Measurements from ENCODE around the gene FAM199X. TPM values are rescaled to one million over a fixed set of nuclear protein-coding genes. Genes with fewer than 3 reads are reported as not detected.

FAM199X gene
- total and polyA plus RNA-seq, 4 donors: 7.5 to 30.5 (median 11.9) TPM

DNA sequence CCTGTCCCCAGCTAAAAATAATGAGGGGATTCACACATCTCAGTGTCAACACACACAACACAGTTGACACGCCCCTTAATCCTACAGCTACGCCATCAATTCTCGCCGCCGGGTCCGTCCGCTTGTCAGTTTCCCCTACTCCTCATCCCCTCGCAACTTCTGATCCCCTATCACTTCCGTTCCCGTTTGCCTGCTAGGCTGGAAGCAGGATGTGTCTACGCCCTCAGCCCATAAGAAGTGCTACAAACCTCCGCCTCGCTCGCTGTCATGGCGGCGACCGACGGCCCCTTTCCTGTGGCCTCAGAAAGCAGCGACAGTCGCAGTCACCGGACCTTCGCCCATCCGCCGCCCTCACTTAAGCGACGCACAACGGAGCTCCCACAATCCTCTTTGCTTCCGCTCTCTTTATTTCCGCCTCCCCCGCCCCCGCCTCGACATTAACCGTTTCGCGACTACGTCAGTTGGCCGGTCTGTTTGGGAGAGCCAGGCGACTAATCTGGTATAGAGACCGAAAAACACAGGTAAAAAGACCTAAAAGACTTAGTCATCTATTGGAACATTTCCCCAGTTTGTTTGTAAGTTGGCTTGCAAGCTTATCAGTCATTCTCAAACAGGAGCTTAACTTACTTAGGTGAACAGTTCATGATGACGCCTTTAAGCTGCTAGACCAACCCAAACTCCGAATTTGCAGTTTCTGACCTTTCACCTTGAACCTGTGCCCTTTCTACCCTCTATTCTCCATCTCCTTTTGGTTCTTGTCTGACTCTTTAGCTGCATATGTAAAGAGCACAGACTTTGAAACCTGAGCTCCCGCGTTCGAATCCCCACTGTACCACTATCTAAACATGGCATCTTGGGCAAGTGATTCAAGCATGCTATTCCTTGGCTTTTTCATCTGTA, 9.4 kb upstream of the FAM199X start, which contains the start of gene SLC25A53:
Gene SLC25A53 (minus strand): TSS at position 380 of the 900 bp plus-strand sequence. CDS start 51,752 bp downstream, outside the sequence.
- DNase-seq: peak; percentile 85 to 91 (median 87)
- peaks cover 0 to 12% (median 6%) of the 10 kb centered on the region in 3 donors for H3K27me3 ChIP-seq (ENCODE audit: control insufficient read depth in 3 of 3, insufficient read depth in 3 of 3, low read length in 2 of 3)
- H3K27ac ChIP-seq (ENCODE audit: low read depth in 1 of 2, low read length in 1 of 2): peak within 1 kb of the TSS; percentile 86 to 96
- H3K9me3 ChIP-seq (ENCODE audit: control insufficient read depth in 4 of 4, insufficient read depth in 3 of 4, low read length in 3 of 4): no peaks in the 10 kb centered on the region
- TF ChIP-seq, protein P1, sequence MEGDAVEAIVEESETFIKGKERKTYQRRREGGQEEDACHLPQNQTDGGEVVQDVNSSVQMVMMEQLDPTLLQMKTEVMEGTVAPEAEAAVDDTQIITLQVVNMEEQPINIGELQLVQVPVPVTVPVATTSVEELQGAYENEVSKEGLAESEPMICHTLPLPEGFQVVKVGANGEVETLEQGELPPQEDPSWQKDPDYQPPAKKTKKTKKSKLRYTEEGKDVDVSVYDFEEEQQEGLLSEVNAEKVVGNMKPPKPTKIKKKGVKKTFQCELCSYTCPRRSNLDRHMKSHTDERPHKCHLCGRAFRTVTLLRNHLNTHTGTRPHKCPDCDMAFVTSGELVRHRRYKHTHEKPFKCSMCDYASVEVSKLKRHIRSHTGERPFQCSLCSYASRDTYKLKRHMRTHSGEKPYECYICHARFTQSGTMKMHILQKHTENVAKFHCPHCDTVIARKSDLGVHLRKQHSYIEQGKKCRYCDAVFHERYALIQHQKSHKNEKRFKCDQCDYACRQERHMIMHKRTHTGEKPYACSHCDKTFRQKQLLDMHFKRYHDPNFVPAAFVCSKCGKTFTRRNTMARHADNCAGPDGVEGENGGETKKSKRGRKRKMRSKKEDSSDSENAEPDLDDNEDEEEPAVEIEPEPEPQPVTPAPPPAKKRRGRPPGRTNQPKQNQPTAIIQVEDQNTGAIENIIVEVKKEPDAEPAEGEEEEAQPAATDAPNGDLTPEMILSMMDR (IDR thresholded peaks at IDR 0.05; ENCODE audit: control extremely low read depth, extremely low read depth): no peak
- no peaks in the 10 kb centered on the region for H3K36me3 ChIP-seq (ENCODE audit: control insufficient read depth in 4 of 4, insufficient read depth in 4 of 4, low read length in 4 of 4)
- ATAC-seq (ENCODE audit: insufficient read depth, low FRiP score): peak; percentile 90
- WGBS, 2 donors: 0 to 34% methylated on average over 44 of the region's 44 CpGs
- peak within 1 kb of the TSS; percentile 35 for H3K4me3 ChIP-seq
- H3K9ac ChIP-seq (ENCODE audit: insufficient read depth in 1 of 2, low read length in 2 of 2): peak within 1 kb of the TSS; percentile 72 to 82
- H3K4me1 ChIP-seq (ENCODE audit: control insufficient read depth in 5 of 5, insufficient read depth in 5 of 5, low read length in 5 of 5): peaks cover 0 to 3% (median 0%) of the 10 kb centered on the region in 5 donors

- peaks cover 0 to 10% (median 0%) of the 10 kb centered on the region in 5 donors for H3K4me1 ChIP-seq (ENCODE audit: control insufficient read depth in 5 of 5, insufficient read depth in 5 of 5, low read length in 5 of 5)
- peaks cover 0 to 2% (median 0%) of the 10 kb centered on the region in 4 donors for H3K36me3 ChIP-seq (ENCODE audit: control insufficient read depth in 4 of 4, insufficient read depth in 4 of 4, low read length in 4 of 4)
- peak overlapping the region; percentile 81 for H3K4me3 ChIP-seq
- ATAC-seq (ENCODE audit: insufficient read depth, low FRiP score) (peak; percentile 3), DNase-seq (peak in 2 of 3 donors; percentile 9)
- WGBS, 2 donors: 1 to 42% methylated on average over 23 to 37 of the region's 37 CpGs
- peak overlapping the region; percentile 73 to 94 for H3K27ac ChIP-seq (ENCODE audit: low read depth in 1 of 2, low read length in 1 of 2)
- peak overlapping the region in 1 of 2 donors; percentile 31 for H3K9ac ChIP-seq (ENCODE audit: insufficient read depth in 1 of 2, low read length in 2 of 2)
- peaks cover 0 to 27% (median 7%) of the 10 kb centered on the region in 3 donors for H3K27me3 ChIP-seq (ENCODE audit: control insufficient read depth in 3 of 3, insufficient read depth in 3 of 3, low read length in 2 of 3)
- H3K9me3 ChIP-seq (ENCODE audit: control insufficient read depth in 4 of 4, insufficient read depth in 3 of 4, low read length in 3 of 4): no peaks in the 10 kb centered on the region
- TF ChIP-seq, protein P1 (IDR thresholded peaks at IDR 0.05; ENCODE audit: control extremely low read depth, extremely low read depth): no peak
Measured at GRCh38 chrX:104166735-104167436, 633 bp downstream of the FAM199X start.

- Histone ChIP-seq H3K9me3 (ENCODE audit: control insufficient read depth in 4 of 4, insufficient read depth in 3 of 4, low read length in 3 of 4) (no peaks in the 10 kb centered on the region), H3K27me3 (ENCODE audit: control insufficient read depth in 3 of 3, insufficient read depth in 3 of 3, low read length in 2 of 3) (peaks cover 0 to 21% (median 11%) of the 10 kb centered on the region in 3 donors), H3K4me1 (ENCODE audit: control insufficient read depth in 5 of 5, insufficient read depth in 5 of 5, low read length in 5 of 5) (peaks cover 0 to 10% (median 0%) of the 10 kb centered on the region in 5 donors), H3K36me3 (ENCODE audit: control insufficient read depth in 4 of 4, insufficient read depth in 4 of 4, low read length in 4 of 4) (peaks cover 0 to 2% (median 0%) of the 10 kb centered on the region in 4 donors), H3K4me3 (no peak overlapping the region), H3K9ac (ENCODE audit: insufficient read depth in 1 of 2, low read length in 2 of 2) (peak overlapping the region in 1 of 2 donors; percentile 7), H3K27ac (ENCODE audit: low read depth in 1 of 2, low read length in 1 of 2) (no peak overlapping the region)
- WGBS, 2 donors: 18 to 26% methylated on average over 1 of the region's 1 CpG
- TF ChIP-seq, protein P1 (IDR thresholded peaks at IDR 0.05; ENCODE audit: control extremely low read depth, extremely low read depth): no peak
- ATAC-seq (ENCODE audit: insufficient read depth, low FRiP score) (no peak), DNase-seq (no peak)
Measured at GRCh38 chrX:104168127-104168526, 1.9 kb downstream of the FAM199X start.

Measured in lung (tissue), 12 donors.